Thyroid gland (tissue), 4 donors: ENCODE measurements around the gene CAPN14. TPM values are rescaled to one million over a fixed set of nuclear protein-coding genes. Genes with fewer than 3 reads are reported as not detected.

Experiments used
- small RNA-seq: library from RNA; depleted of rRNA; stranded (forward); fragments of <200 nt; gene quantifications from one replicate; pipeline ENCODE3, GENCODE V24; 2016
- total RNA-seq, 4 donors: library from RNA; depleted of rRNA; stranded (reverse); fragments of >200 nt; gene quantifications; one replicate each; pipeline ENCODE4 v1.2.3, GENCODE V29; 2016

The CAPN14 gene
- total RNA-seq, 4 donors from 2014 or later = 0.15 to 0.27 TPM; not detected in 2

Small RNAs within 50 kb of the gene (small RNA-seq; reads per million reads assigned to genes)
- not detected for gene RNA5SP90

Other genes with a start within 250 kb of the CAPN14 start
- 1 to 10 TPM in 3 of 4 donors, under 1 TPM in 1; 0.54 to 5.1 (median 1.1) TPM for gene GALNT14, start 79.1 kb downstream of the CAPN14 start, total RNA-seq
- gene EHD3, start 16.6 kb upstream of the CAPN14 start, total RNA-seq = 1 to 10 TPM; 4.2 to 9.2 (median 5.5) TPM
- gene XDH, start 197.2 kb upstream of the CAPN14 start, total RNA-seq = 1 to 10 TPM in 2 of 4 donors, under 1 TPM in 1, not detected in 1; 0.13 to 2.6 (median 1.9) TPM